GM23338 (cell line): Measurements from ENCODE around the gene SRP68. TPM values are rescaled to one million over a fixed set of nuclear protein-coding genes. Genes with fewer than 3 reads are reported as not detected.
A peak's percentile ranks its signal among the peaks of the same experiment; 100 is the strongest.

Experiments
- ATAC-seq: fragments of 200-7000 bp; cut with Tn5 transposase; 3 replicates; pipeline ENCODE4 v1.9.1; 2020
- DNase-seq: peaks from one replicate; pipeline ENCODE4 v3.0.0-alpha.2; 2015; ENCODE audit warnings: low spot score
- H2AFZ ChIP-seq: fragments of 200-600 bp; sonication (generic); 2 replicates; pipeline ENCODE4 v1.8.0; 2016; ENCODE audit warnings: antibody characterized with exemption, mild to moderate bottlenecking, moderate library complexity
- H3F3A ChIP-seq: fragments of 200-600 bp; sonication (generic); replicated peaks from 2 replicates; pipeline ENCODE4 v1.8.0; 2017; ENCODE audit warnings: antibody characterized with exemption, mixed run types, low read depth
- H3K27ac ChIP-seq: fragments of 200-600 bp; sonication (generic); 2 replicates; pipeline ENCODE4 v1.6.1; 2016; ENCODE audit warnings: low read depth
- H3K27me3 ChIP-seq: fragments of 200-600 bp; sonication (generic); 2 replicates; pipeline ENCODE4 v1.8.0; 2016; ENCODE audit warnings: mild to moderate bottlenecking, mixed run types, moderate library complexity; ENCODE audit not compliant: insufficient read depth
- H3K36me3 ChIP-seq: fragments of 200-600 bp; sonication (generic); 2 replicates; pipeline ENCODE4 v1.8.0; 2016; ENCODE audit warnings: mild to moderate bottlenecking; ENCODE audit not compliant: insufficient read depth
- H3K4me1 ChIP-seq: fragments of 200-600 bp; sonication (generic); 2 replicates; pipeline ENCODE4 v1.8.0; 2016; ENCODE audit warnings: mild to moderate bottlenecking, moderate library complexity; ENCODE audit not compliant: insufficient read depth
- H3K4me2 ChIP-seq: fragments of 200-600 bp; sonication (generic); 2 replicates; pipeline ENCODE4 v1.7.1; 2017; ENCODE audit warnings: mixed run types
- H3K4me3 ChIP-seq: fragments of 200-600 bp; sonication (generic); 2 replicates; pipeline ENCODE4 v1.6.1; 2016; ENCODE audit warnings: mixed run types
- H3K79me2 ChIP-seq: fragments of 200-600 bp; sonication (generic); replicated peaks from 2 replicates; pipeline ENCODE4 v1.8.0; 2017; ENCODE audit warnings: mild to moderate bottlenecking; ENCODE audit not compliant: insufficient read depth
- H3K9me2 ChIP-seq: fragments of 200-600 bp; sonication (generic); 2 replicates; pipeline ENCODE4 v1.8.0; 2017; ENCODE audit not compliant: insufficient read depth
- H4K20me1 ChIP-seq: fragments of 200-600 bp; sonication (generic); replicated peaks from 2 replicates; pipeline ENCODE4 v1.8.0; 2017; ENCODE audit warnings: mild to moderate bottlenecking; ENCODE audit not compliant: insufficient read depth
- H3K27ac Mint-ChIP-seq: 2 replicates; pipeline ENCODE4 v1.8.0; 2020; ENCODE audit warnings: inconsistent platforms, mild to moderate bottlenecking, moderate library complexity, mixed read lengths
- H3K27me3 Mint-ChIP-seq: 3 replicates; pipeline ENCODE4 v1.8.0; 2022; ENCODE audit warnings: low read depth, mild to moderate bottlenecking, moderate library complexity, mixed read lengths, inconsistent platforms; ENCODE audit not compliant: insufficient read depth, poor library complexity
- H3K36me3 Mint-ChIP-seq: 3 replicates; pipeline ENCODE4 v1.8.0; 2021; ENCODE audit warnings: low read depth, mild to moderate bottlenecking, inconsistent platforms, moderate library complexity, mixed read lengths
- H3K4me1 Mint-ChIP-seq: 3 replicates; pipeline ENCODE4 v1.8.0; 2020; ENCODE audit warnings: mild to moderate bottlenecking, inconsistent platforms, mixed read lengths
- H3K4me3 Mint-ChIP-seq: 3 replicates; pipeline ENCODE4 v1.8.0; 2021; ENCODE audit warnings: moderate library complexity, mild to moderate bottlenecking, inconsistent platforms, mixed read lengths
- H3K9me3 Mint-ChIP-seq: 3 replicates; pipeline ENCODE4 v1.8.0; 2020; ENCODE audit warnings: moderate library complexity, mild to moderate bottlenecking, inconsistent platforms, mixed read lengths
- CTCF ChIP-seq, 2 experiments: fragments of 200-600 bp in 1 of 2; sonication (generic) in 1 of 2; conservative IDR thresholded peaks; 2 replicates each; pipeline versions ENCODE4 v1.5.1 to v1.6.1; 2016 to 2017; ENCODE audit warnings: antibody characterized with exemption in 2 of 2, low read depth in 2 of 2, mild to moderate bottlenecking in 2 of 2, moderate library complexity in 1 of 2
- NANOG ChIP-seq: IDR thresholded peaks from 2 replicates; pipeline ENCODE4 v1.6.1; 2016; ENCODE audit warnings: antibody characterized with exemption, borderline replicate concordance
- POLR2AphosphoS5 ChIP-seq: IDR thresholded peaks from 2 replicates; pipeline ENCODE4 v1.6.1; 2016; ENCODE audit warnings: antibody characterized with exemption, low read depth
- STAT1 ChIP-seq: IDR thresholded peaks from one replicate; pipeline ENCODE4 v1.6.1; 2016; ENCODE audit warnings: antibody characterized with exemption; ENCODE audit not compliant: unreplicated experiment
- ZNF114 ChIP-seq: fragments of 250-450 bp; sonication (Bioruptor Pico); IDR thresholded peaks from 2 replicates; pipeline ENCODE4 v1.5.0; 2020; ENCODE audit warnings: mild to moderate bottlenecking, moderate library complexity
- ZNF462 ChIP-seq: fragments of 250-450 bp; sonication (Bioruptor Pico); IDR thresholded peaks from 2 replicates; pipeline ENCODE4 v1.5.0; 2020; ENCODE audit warnings: mild to moderate bottlenecking, moderate library complexity
- polyA plus RNA-seq: library from polyadenylated mRNA; unstranded; fragments of >200 nt; fragmentation: Nextera tagmentation; extraction: Ambion mirVana; gene quantifications from 2 replicates; pipeline ENCODE4 v1.2.1, GENCODE V29; 2016
- total RNA-seq: library from RNA; depleted of rRNA; stranded (reverse); fragments of >200 nt; shearing (Covaris generic); gene quantifications from 2 replicates; pipeline ENCODE4 v1.2.3, GENCODE V29; 2014
- TF ChIP-seq, protein P1 (sequence below): IDR thresholded peaks from one replicate; pipeline ENCODE4 v1.6.1; 2018; ENCODE audit warnings: antibody characterized with exemption; ENCODE audit not compliant: unreplicated experiment

The SRP68 gene
- total and polyA plus RNA-seq, 2 experiments from 2014 or later: 30.7 to 62.8 TPM

- TF ChIP-seq, protein P1, sequence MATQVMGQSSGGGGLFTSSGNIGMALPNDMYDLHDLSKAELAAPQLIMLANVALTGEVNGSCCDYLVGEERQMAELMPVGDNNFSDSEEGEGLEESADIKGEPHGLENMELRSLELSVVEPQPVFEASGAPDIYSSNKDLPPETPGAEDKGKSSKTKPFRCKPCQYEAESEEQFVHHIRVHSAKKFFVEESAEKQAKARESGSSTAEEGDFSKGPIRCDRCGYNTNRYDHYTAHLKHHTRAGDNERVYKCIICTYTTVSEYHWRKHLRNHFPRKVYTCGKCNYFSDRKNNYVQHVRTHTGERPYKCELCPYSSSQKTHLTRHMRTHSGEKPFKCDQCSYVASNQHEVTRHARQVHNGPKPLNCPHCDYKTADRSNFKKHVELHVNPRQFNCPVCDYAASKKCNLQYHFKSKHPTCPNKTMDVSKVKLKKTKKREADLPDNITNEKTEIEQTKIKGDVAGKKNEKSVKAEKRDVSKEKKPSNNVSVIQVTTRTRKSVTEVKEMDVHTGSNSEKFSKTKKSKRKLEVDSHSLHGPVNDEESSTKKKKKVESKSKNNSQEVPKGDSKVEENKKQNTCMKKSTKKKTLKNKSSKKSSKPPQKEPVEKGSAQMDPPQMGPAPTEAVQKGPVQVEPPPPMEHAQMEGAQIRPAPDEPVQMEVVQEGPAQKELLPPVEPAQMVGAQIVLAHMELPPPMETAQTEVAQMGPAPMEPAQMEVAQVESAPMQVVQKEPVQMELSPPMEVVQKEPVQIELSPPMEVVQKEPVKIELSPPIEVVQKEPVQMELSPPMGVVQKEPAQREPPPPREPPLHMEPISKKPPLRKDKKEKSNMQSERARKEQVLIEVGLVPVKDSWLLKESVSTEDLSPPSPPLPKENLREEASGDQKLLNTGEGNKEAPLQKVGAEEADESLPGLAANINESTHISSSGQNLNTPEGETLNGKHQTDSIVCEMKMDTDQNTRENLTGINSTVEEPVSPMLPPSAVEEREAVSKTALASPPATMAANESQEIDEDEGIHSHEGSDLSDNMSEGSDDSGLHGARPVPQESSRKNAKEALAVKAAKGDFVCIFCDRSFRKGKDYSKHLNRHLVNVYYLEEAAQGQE: no peak
- no peak for TF ChIP-seq STAT1
- TF ChIP-seq NANOG: no peak
- TF ChIP-seq POLR2AphosphoS5: no peak
- no peak for TF ChIP-seq ZNF114 (CRISPR knock-in tag)
Measured at GRCh38 chr17:75998327-75998795, 74.0 kb downstream of the SRP68 start (continued).

DNA sequence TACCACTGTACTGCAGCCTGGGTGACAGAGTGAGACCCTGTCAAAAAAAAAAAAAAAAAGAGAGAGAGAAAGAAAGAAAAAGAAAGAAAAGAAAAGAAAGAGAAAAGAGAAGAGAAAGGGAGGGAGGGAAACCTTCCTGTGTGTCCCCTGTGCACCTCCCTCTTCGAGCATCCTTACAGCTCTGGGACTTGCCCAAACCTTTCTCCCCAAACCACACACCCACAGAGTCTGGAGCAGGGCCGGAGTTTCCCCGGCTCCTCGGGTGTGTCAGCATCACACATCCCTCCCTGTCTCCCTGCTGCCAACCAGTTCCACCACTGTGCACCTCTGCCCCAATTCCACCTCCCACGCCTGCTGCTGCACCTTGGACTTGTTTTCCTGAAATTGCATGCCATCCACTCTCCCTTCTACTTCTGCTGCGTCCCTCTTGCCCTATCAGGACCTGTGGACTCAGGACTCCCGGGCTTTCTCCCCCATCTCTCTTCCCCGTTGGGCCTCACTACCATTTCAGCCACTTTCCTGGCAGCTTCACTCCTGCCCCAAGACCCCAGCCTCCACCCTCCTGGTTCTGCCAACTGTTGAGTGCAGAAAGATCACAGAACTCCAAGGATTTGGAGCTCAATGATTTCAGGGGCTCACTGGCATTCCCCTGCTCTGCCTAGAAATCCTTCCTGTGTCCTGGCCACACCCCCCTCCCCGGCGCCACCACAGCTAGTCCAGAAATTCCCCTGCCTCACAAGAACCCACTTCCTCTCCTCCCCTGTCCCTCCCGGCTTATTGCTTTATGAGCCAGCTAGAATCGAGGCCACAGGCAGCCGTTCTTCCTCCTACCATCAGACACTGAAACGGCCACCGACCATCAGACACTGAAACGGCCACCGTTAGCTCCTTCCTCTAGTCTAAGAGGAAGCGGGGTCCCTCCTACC is 75.4 kb downstream of the SRP68 start:
- Mint-ChIP-seq H3K9me3 (no peaks in the 10 kb centered on the region), H3K27me3 (peaks cover 14% of the 10 kb centered on the region), H3K36me3 (peaks cover 18% of the 10 kb centered on the region), H3K4me1 (peaks cover 10% of the 10 kb centered on the region; the same call in 2 of the 3 replicates), H3K4me3 (no peak overlapping the region; the same call in 2 of the 3 replicates), H3K27ac (0 out of 2 replicates have a peak overlapping the region, but pooled peaks have one; percentile 13)
- Histone ChIP-seq H3K4me3 (no peak overlapping the region), H3K36me3 (no peaks in the 10 kb centered on the region), H3K4me2 (no peak overlapping the region), H3K27me3 (no peaks in the 10 kb centered on the region), H4K20me1 (no peaks in the 10 kb centered on the region), H2AFZ (no peak overlapping the region), H3K79me2 (no peaks in the 10 kb centered on the region), H3K27ac (0 out of 2 replicates have a peak overlapping the region, but pooled peaks have one; percentile 59), H3K4me1 (no peaks in the 10 kb centered on the region), H3F3A (0 out of 2 replicates have a peak, but pooled peaks cover 5% of the 10 kb centered on the region), H3K9me2 (no peaks in the 10 kb centered on the region)
- DNase-seq (no peak), ATAC-seq (no peak)
- TF ChIP-seq ZNF462 (CRISPR knock-in tag): no peak
- no peak for TF ChIP-seq CTCF (conservative IDR thresholded peaks at IDR 0.05; ENCODE audit: low read depth in 2 of 2)
- TF ChIP-seq, protein P1: no peak
- no peak for TF ChIP-seq POLR2AphosphoS5
- TF ChIP-seq NANOG: no peak
